Lower leg skin (tissue), 4 donors: ENCODE data around the gene AP1S1. TPM values are rescaled to one million over a fixed set of nuclear protein-coding genes. Genes with fewer than 3 reads are reported as not detected.

ENCODE experiments used
- DNase-seq, 2 donors: peaks; one replicate each; pipeline ENCODE4 v3.0.0-alpha.2; 2019; ENCODE audit warnings: low spot score in 2 of 2
- H3K4me3 ChIP-seq: fragments of 200-600 bp; sonication (generic); 2 replicates; pipeline ENCODE4 v1.5.1; 2017; ENCODE audit warnings: mild to moderate bottlenecking, low read depth; ENCODE audit not compliant: poor library complexity, severe bottlenecking
- POLR2A ChIP-seq, 2 donors: fragments of 450-650 bp; IDR thresholded peaks; one replicate each; pipeline ENCODE4 v1.6.1; 2016 to 2017; ENCODE audit warnings: antibody characterized with exemption in 2 of 2, mild to moderate bottlenecking in 1 of 2, moderate library complexity in 1 of 2
- WGBS, 2 donors: methylation state at CpG; one replicate each; pipeline ENCODE4 v1.1.5; 2018; 5-methylcytosine and 5-hydroxymethylcytosine counted together
- intact Hi-C: fragments of 100-400 bp; cut with DNase I; formaldehyde crosslinking; loops from one replicate; pipeline ENCODE4 v1.15.0; 2023; ENCODE audit warnings: low total_unique reads
- total RNA-seq, 4 donors: library from RNA; depleted of rRNA; stranded (reverse); fragments of >200 nt; gene quantifications; one replicate each; pipeline ENCODE4 v1.1.0, GENCODE V29; 2016
- TF ChIP-seq, protein P1 (sequence below), 3 donors: fragments of 450-650 bp; IDR thresholded peaks; one replicate each; pipeline ENCODE4 v1.5.1; 2016; ENCODE audit warnings: antibody characterized with exemption in 3 of 3, mild to moderate bottlenecking in 3 of 3, moderate library complexity in 2 of 3

Gene AP1S1
- total RNA-seq, 4 donors from 2014 or later = 52.9 to 81.2 (median 61.2) TPM

- no peak for DNase-seq
- intact Hi-C loops = no loop called here
- no peak overlapping the region for H3K4me3 ChIP-seq
- 3 to 9% methylated on average over 13 to 26 of the region's 28 CpGs for WGBS, 2 donors
- TF ChIP-seq, protein P1, sequence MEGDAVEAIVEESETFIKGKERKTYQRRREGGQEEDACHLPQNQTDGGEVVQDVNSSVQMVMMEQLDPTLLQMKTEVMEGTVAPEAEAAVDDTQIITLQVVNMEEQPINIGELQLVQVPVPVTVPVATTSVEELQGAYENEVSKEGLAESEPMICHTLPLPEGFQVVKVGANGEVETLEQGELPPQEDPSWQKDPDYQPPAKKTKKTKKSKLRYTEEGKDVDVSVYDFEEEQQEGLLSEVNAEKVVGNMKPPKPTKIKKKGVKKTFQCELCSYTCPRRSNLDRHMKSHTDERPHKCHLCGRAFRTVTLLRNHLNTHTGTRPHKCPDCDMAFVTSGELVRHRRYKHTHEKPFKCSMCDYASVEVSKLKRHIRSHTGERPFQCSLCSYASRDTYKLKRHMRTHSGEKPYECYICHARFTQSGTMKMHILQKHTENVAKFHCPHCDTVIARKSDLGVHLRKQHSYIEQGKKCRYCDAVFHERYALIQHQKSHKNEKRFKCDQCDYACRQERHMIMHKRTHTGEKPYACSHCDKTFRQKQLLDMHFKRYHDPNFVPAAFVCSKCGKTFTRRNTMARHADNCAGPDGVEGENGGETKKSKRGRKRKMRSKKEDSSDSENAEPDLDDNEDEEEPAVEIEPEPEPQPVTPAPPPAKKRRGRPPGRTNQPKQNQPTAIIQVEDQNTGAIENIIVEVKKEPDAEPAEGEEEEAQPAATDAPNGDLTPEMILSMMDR (IDR thresholded peaks at IDR 0.05) = no peak
- TF ChIP-seq POLR2A (IDR thresholded peaks at IDR 0.05) = no peak
Measured at GRCh38 chr7:101174322-101174854, 20.1 kb downstream of the AP1S1 start.

GRCh38 chr7:101175664-101176063 is 21.4 kb downstream of the AP1S1 start:
- 45% methylated on average over 3 of the region's 3 CpGs for WGBS, 2 donors
- intact Hi-C loops = no loop called here
- H3K4me3 ChIP-seq = no peak overlapping the region
- no peak for DNase-seq
- no peak for TF ChIP-seq POLR2A (IDR thresholded peaks at IDR 0.05)
- TF ChIP-seq, protein P1 (IDR thresholded peaks at IDR 0.05) = no peak

DNA sequence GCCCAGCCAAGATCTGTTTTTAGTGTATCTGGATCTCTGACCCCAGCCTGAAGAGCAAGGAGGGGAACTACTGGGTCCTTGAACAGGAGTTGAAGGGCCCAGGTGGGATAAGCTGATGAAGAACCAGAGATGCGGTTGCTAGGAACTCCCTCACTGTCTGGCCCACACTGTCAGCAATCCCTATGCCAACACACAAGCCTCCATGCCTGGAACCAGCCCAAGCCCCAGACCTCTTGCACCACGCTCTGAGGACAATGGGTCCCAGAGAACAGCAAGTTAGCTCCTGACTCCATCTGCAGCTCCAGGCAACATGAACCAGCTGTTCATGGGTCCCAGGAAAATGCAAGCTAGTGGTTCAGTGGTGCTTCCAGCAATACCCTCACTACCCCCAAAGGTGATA is 23.4 kb downstream of the AP1S1 start:
- intact Hi-C loops = no loop called here
- TF ChIP-seq, protein P1 (IDR thresholded peaks at IDR 0.05) = no peak
- no peak for TF ChIP-seq POLR2A (IDR thresholded peaks at IDR 0.05)
- no peak overlapping the region for H3K4me3 ChIP-seq
- no peak for DNase-seq
- 61 to 79% methylated on average over 2 of the region's 2 CpGs for WGBS, 2 donors

- TF ChIP-seq, protein P1 (IDR thresholded peaks at IDR 0.05) = no peak
- no peak for TF ChIP-seq POLR2A (IDR thresholded peaks at IDR 0.05)
- intact Hi-C loops = no loop called here
- no peak overlapping the region for H3K4me3 ChIP-seq
- DNase-seq = no peak
- WGBS, 2 donors = 0 to 5% methylated on average over 19 to 20 of the region's 20 CpGs
Measured at GRCh38 chr7:101179117-101179516, 24.8 kb downstream of the AP1S1 start.

DNA sequence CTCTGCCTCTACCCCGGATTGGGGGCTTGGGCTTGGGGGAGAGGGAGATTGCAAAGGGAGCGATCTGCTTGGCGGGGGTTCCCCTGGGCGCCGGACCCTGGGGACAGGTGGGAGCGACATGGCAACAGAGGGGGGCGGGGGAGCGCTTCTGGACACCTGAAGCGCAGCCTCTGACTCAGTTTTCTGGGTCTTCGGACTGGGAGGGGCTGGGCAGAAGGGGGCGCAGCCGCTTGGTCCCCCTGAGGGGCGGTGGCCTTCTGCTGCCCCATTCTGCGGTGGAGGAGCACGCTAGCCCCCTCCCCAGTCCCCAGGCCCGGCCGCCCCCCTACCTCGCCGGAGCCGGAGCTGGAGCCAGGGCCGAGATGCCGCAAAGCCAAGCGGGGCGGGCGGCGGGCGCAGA is 25.4 kb downstream of the AP1S1 start:
- intact Hi-C loops = no loop called here
- DNase-seq = no peak
- 2 to 6% methylated on average over 13 to 27 of the region's 27 CpGs for WGBS, 2 donors
- H3K4me3 ChIP-seq = no peak overlapping the region
- no peak for TF ChIP-seq POLR2A (IDR thresholded peaks at IDR 0.05)
- TF ChIP-seq, protein P1 (IDR thresholded peaks at IDR 0.05) = no peak

GRCh38 chr7:101180130-101180755 is 26.0 kb downstream of the AP1S1 start, which contains the start of gene NAT16:
Gene NAT16, minus strand, starts transcription at chr7:101180293. Its CDS starts 5,486 bp downstream, at chr7:101174807.
- no peak for TF ChIP-seq POLR2A (IDR thresholded peaks at IDR 0.05)
- TF ChIP-seq, protein P1 (IDR thresholded peaks at IDR 0.05) = no peak
- DNase-seq = no peak
- H3K4me3 ChIP-seq = no peak within 1 kb of the TSS
- intact Hi-C loops = no loop called here
- WGBS, 2 donors = 9 to 10% methylated on average over 22 to 32 of the region's 56 CpGs
